OCI-LY1 (cell line): ENCODE measurements around the gene COBL.

Source experiments
- H2AFZ ChIP-seq: fragments of 200-600 bp; sonication (generic), shearing (Covaris generic); 2 replicates; pipeline ENCODE4 v1.6.0; 2014; ENCODE audit warnings: antibody characterized with exemption, mild to moderate bottlenecking, low read length
- H3F3A ChIP-seq: fragments of 200-600 bp; sonication (generic), shearing (Covaris generic); 2 replicates; pipeline ENCODE4 v1.6.0; 2014; ENCODE audit warnings: mild to moderate bottlenecking, antibody characterized with exemption, low read length, moderate library complexity; ENCODE audit not compliant: insufficient read depth
- H3K27ac ChIP-seq: fragments of 200-600 bp; sonication (generic); 2 replicates; pipeline ENCODE4 v1.5.1; 2014; ENCODE audit warnings: low read length, mixed run types, mild to moderate bottlenecking, low read depth; ENCODE audit not compliant: poor library complexity, severe bottlenecking
- H3K27me3 ChIP-seq: fragments of 200-600 bp; sonication (generic); 2 replicates; pipeline ENCODE4 v1.6.0; 2014; ENCODE audit warnings: antibody characterized with exemption, mild to moderate bottlenecking, low read length, moderate library complexity; ENCODE audit not compliant: insufficient read depth
- H3K36me3 ChIP-seq: fragments of 200-600 bp; sonication (generic); 2 replicates; pipeline ENCODE4 v1.6.1; 2014; ENCODE audit warnings: mild to moderate bottlenecking, antibody characterized with exemption, low read length, moderate library complexity, mixed read lengths; ENCODE audit not compliant: insufficient read depth
- H3K4me1 ChIP-seq: fragments of 200-600 bp; sonication (generic); 2 replicates; pipeline ENCODE4 v1.5.1; 2014; ENCODE audit warnings: mild to moderate bottlenecking, low read length, moderate library complexity; ENCODE audit not compliant: insufficient read depth, severe bottlenecking
- H3K4me2 ChIP-seq: fragments of 200-600 bp; sonication (generic), shearing (Covaris generic); 2 replicates; pipeline ENCODE4 v1.6.1; 2014; ENCODE audit warnings: low read length
- H3K4me3 ChIP-seq: fragments of 200-600 bp; sonication (generic); 2 replicates; pipeline ENCODE4 v1.5.1; 2014; ENCODE audit warnings: low read length, low read depth, mild to moderate bottlenecking, mixed read lengths; ENCODE audit not compliant: poor library complexity, severe bottlenecking
- H3K79me2 ChIP-seq: fragments of 200-600 bp; shearing (Covaris generic); 2 replicates; pipeline ENCODE4 v1.6.1; 2016; ENCODE audit warnings: mixed run types, low read length, mixed read lengths; ENCODE audit not compliant: insufficient read depth
- H3K9ac ChIP-seq: fragments of 200-600 bp; sonication (generic), shearing (Covaris generic); 2 replicates; pipeline ENCODE4 v1.6.1; 2014; ENCODE audit warnings: mild to moderate bottlenecking, low read length, mixed read lengths
- H3K9me2 ChIP-seq: fragments of 200-600 bp; sonication (generic), shearing (Covaris generic); 2 replicates; pipeline ENCODE4 v1.6.1; 2014; ENCODE audit warnings: low read depth, mild to moderate bottlenecking, low read length, mixed read lengths
- H3K9me3 ChIP-seq: fragments of 200-600 bp; shearing (Covaris generic); 2 replicates; pipeline ENCODE4 v1.6.1; 2014; ENCODE audit warnings: low read length, mixed read lengths
- H4K20me1 ChIP-seq: fragments of 200-600 bp; sonication (generic), shearing (Covaris generic); 2 replicates; pipeline ENCODE4 v1.6.0; 2016; ENCODE audit warnings: mild to moderate bottlenecking, low read length; ENCODE audit not compliant: insufficient read depth
- EZH2 ChIP-seq: fragments of 200-600 bp; sonication (generic), shearing (Covaris generic); IDR thresholded peaks from 2 replicates; pipeline ENCODE4 v1.8.0; 2017; ENCODE audit warnings: borderline replicate concordance, mixed run types, mild to moderate bottlenecking, antibody characterized with exemption, low read length, moderate library complexity, mixed read lengths
- TF ChIP-seq, protein P1 (sequence below): fragments of 200-600 bp; sonication (generic), shearing (Covaris generic); IDR thresholded peaks from 2 replicates; pipeline ENCODE4 v1.5.1; 2017; ENCODE audit warnings: mild to moderate bottlenecking, antibody characterized with exemption, low read length, moderate library complexity, mixed read lengths

The COBL gene

DNA sequence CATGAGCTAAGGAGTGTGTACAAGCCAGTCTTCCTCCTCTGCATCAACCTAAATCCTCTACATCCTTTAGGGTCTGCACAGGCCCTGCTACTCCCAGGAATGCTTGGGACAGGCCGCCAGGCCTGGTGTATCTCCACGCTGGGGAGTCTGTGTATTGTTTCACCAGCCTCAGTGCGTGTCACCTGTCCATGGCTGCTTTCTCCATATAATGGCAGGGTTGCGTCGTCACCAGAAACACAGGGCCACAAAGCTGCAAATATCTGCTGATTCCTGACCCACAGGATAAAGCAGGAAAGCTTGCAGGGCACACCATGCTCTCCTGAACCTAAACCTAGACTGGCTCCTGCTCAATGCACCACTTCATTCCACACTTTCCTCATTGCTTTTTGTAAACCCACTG, 45.6 kb downstream of the COBL start:
- no peaks in the 10 kb centered on the region; the same call in 1 of the 2 replicates for H3K27me3 ChIP-seq
- H3K27ac ChIP-seq: no peak overlapping the region
- no peaks in the 10 kb centered on the region for H4K20me1 ChIP-seq

DNA sequence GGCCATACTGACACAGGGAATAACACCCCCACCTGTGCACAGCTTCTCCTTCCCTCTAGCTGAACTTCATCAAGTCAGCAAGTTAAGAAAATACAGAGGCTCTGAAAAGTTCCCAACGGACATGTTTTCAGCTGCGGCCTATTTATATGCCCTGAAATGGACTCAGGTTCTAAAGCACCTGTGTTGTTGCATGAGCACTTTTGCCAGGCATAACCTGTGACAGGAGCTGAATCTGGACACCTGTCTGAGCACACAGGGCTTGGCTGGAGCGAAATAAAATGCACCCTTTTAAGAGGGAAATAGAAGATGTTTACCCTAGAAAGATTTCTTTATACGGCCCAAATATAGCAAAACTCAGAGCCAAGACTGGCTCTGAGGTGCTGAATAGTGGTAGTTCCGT, 46.7 kb downstream of the COBL start:
- H3K4me3 ChIP-seq: no peak overlapping the region
- H3K9ac ChIP-seq: no peak overlapping the region
- H3K9me2 ChIP-seq: no peaks in the 10 kb centered on the region
- TF ChIP-seq, protein P1, sequence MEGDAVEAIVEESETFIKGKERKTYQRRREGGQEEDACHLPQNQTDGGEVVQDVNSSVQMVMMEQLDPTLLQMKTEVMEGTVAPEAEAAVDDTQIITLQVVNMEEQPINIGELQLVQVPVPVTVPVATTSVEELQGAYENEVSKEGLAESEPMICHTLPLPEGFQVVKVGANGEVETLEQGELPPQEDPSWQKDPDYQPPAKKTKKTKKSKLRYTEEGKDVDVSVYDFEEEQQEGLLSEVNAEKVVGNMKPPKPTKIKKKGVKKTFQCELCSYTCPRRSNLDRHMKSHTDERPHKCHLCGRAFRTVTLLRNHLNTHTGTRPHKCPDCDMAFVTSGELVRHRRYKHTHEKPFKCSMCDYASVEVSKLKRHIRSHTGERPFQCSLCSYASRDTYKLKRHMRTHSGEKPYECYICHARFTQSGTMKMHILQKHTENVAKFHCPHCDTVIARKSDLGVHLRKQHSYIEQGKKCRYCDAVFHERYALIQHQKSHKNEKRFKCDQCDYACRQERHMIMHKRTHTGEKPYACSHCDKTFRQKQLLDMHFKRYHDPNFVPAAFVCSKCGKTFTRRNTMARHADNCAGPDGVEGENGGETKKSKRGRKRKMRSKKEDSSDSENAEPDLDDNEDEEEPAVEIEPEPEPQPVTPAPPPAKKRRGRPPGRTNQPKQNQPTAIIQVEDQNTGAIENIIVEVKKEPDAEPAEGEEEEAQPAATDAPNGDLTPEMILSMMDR: no peak
- no peak for TF ChIP-seq EZH2
- no peaks in the 10 kb centered on the region for H3K79me2 ChIP-seq
- H3K36me3 ChIP-seq: no peaks in the 10 kb centered on the region
- H2AFZ ChIP-seq: no peak overlapping the region
- no peaks in the 10 kb centered on the region for H3K9me3 ChIP-seq
- H3F3A ChIP-seq: no peaks in the 10 kb centered on the region
- no peaks in the 10 kb centered on the region; the same call in 1 of the 2 replicates for H3K27me3 ChIP-seq
- no peaks in the 10 kb centered on the region for H4K20me1 ChIP-seq
- H3K27ac ChIP-seq: no peak overlapping the region
- H3K4me1 ChIP-seq: no peaks in the 10 kb centered on the region
- H3K4me2 ChIP-seq: no peak overlapping the region

More for the DNA sequence above, 45.6 kb downstream of the COBL start:
- H2AFZ ChIP-seq: no peak overlapping the region
- no peak overlapping the region for H3K9ac ChIP-seq
- no peaks in the 10 kb centered on the region for H3F3A ChIP-seq
- H3K9me3 ChIP-seq: no peaks in the 10 kb centered on the region
- H3K4me3 ChIP-seq: no peak overlapping the region
- no peaks in the 10 kb centered on the region for H3K36me3 ChIP-seq
- H3K9me2 ChIP-seq: no peaks in the 10 kb centered on the region
- no peak for TF ChIP-seq EZH2
- TF ChIP-seq, protein P1: no peak
- no peaks in the 10 kb centered on the region for H3K79me2 ChIP-seq
- H3K4me1 ChIP-seq: no peaks in the 10 kb centered on the region
- no peak overlapping the region for H3K4me2 ChIP-seq

DNA sequence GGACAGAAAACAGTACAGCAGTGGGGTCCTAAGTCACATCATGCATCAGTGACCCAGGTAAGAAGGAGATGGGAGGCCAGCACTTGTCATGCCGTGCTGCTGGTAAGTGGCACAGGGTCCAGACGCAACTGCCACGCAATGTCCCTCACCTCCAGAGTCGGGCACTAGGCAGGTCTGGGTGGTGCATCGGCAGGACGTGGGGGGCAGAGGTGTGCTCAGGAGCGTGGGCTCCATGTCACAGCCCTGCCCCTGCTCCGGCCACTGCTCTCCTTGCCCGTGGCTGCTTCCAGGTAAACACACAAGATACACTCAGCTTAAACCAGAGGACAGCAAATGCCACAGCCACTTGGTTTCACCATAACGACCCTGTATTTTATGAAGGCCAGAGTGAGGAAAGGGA, 47.3 kb downstream of the COBL start:
- H3K4me1 ChIP-seq: no peaks in the 10 kb centered on the region
- H3K9me2 ChIP-seq: no peaks in the 10 kb centered on the region
- no peaks in the 10 kb centered on the region; the same call in 1 of the 2 replicates for H3K27me3 ChIP-seq
- H3K9me3 ChIP-seq: no peaks in the 10 kb centered on the region
- H3K36me3 ChIP-seq: no peaks in the 10 kb centered on the region
- no peak for TF ChIP-seq EZH2
- TF ChIP-seq, protein P1: no peak
- no peak overlapping the region for H3K9ac ChIP-seq
- no peaks in the 10 kb centered on the region for H4K20me1 ChIP-seq
- H3K4me2 ChIP-seq: no peak overlapping the region
- H2AFZ ChIP-seq: no peak overlapping the region
- H3F3A ChIP-seq: no peaks in the 10 kb centered on the region
- no peaks in the 10 kb centered on the region for H3K79me2 ChIP-seq
- H3K4me3 ChIP-seq: no peak overlapping the region
- H3K27ac ChIP-seq: no peak overlapping the region
